ENCODE data around the gene HOXD9. TPM values are rescaled to one million over a fixed set of nuclear protein-coding genes. Genes with fewer than 3 reads are reported as not detected.
A peak's percentile ranks its signal among the peaks of the same experiment; 100 is the strongest.

HOXD9 gene
- polyA plus RNA-seq, 1 donor from 2014 or later = not detected

DNA sequence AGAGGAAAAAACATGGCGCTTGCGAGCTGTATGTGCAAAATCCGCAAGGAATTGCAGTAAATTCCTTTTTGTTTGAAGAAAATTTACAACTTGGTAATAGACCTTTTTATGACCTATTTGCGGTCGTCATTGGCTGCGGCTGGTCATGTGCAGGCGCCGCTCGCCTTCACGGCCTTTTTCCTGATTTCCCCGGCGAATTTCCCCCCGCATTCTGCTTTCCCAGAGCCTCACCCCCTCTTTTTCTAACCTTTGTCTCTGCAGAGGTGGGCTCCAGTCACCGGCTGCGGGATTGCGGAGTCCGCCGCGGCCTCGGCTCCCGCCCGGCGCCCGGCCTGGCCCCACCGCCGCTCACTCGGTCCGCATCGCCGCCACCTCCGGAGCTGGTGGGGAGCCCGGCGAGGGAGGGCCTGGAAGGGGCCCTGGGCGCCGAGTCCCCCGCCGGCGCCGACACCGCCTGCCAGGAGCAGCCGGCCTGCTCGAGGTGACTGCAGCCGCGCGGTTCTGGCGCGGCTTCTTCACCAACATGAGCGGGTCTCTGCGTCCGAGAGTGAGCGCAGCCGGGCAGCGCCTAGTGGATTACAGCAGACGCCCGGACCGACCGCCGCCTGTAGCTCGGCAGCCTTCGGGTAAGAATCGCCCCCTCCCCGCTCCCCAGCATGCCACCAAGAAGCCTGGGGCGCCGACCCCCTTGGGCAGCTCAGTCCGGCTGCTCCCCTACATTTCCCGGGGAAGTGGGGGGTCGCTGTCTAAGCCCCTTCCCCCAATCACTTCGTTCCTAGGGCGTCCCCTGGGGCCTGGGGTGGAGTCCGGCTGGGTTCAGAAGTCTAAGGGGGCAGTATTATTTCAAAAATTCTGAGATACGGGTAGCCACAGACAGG, 14.1 kb downstream of the HOXD9 start:
- Histone ChIP-seq H4K20me1 (ENCODE audit: insufficient read depth) (no peaks in the 10 kb centered on the region), H3K4me2 (ENCODE audit: low read length) (no peak overlapping the region), H3K27me3 (ENCODE audit: insufficient read depth, low read depth, low read length) (peaks cover 100% of the 10 kb centered on the region), H3K9ac (ENCODE audit: low read length) (peak overlapping the region; percentile 34), H3K9me2 (ENCODE audit: insufficient read depth, low read length) (no peaks in the 10 kb centered on the region), H3F3A (ENCODE audit: insufficient read depth, low read length, poor library complexity, severe bottlenecking) (no peaks in the 10 kb centered on the region), H3K27ac (ENCODE audit: low read length) (no peak overlapping the region), H3K79me2 (replicated peaks; ENCODE audit: insufficient read depth, low read length) (no peaks in the 10 kb centered on the region), H3K4me3 (ENCODE audit: low read length) (peak overlapping the region; percentile 60), H3K9me3 (ENCODE audit: low read length) (peaks cover 4% of the 10 kb centered on the region), H3K36me3 (ENCODE audit: insufficient read depth, low read length) (no peaks in the 10 kb centered on the region), H2AFZ (ENCODE audit: low read depth, low read length) (no peak overlapping the region)
- TF ChIP-seq TAF1 (IDR thresholded peaks at IDR 0.05; ENCODE audit: low read depth) (no peak), EZH2 (IDR thresholded peaks at IDR 0.05; ENCODE audit: borderline replicate concordance, insufficient read depth, low read length, poor library complexity, severe bottlenecking) (peak; percentile 63)

DNA sequence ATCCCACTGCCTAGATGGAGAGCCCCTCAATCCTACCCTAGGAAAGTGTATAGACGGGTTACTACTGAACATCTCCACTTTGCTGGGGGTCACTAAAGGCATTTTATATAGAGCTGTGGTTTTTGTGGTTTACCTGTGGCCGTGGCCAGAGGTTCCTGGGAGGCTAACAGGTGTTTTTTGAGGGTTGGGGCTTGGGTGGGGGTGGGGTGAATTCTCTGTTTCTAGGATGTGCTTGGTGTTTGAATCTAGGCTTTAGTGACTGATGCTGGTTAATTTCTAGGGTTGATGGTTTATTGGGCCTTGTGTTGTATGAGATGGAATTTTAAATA, 14.7 kb downstream of the HOXD9 start:
- Histone ChIP-seq H3K27ac (ENCODE audit: low read length) (no peak overlapping the region), H3K4me2 (ENCODE audit: low read length) (no peak overlapping the region)

More for the DNA sequence above, 14.7 kb downstream of the HOXD9 start:
- Histone ChIP-seq H3K27me3 (ENCODE audit: insufficient read depth, low read depth, low read length) (peaks cover 100% of the 10 kb centered on the region), H2AFZ (ENCODE audit: low read depth, low read length) (no peak overlapping the region), H3K9ac (ENCODE audit: low read length) (no peak overlapping the region), H3K9me3 (ENCODE audit: low read length) (peaks cover 4% of the 10 kb centered on the region), H4K20me1 (ENCODE audit: insufficient read depth) (no peaks in the 10 kb centered on the region), H3K9me2 (ENCODE audit: insufficient read depth, low read length) (no peaks in the 10 kb centered on the region), H3K36me3 (ENCODE audit: insufficient read depth, low read length) (no peaks in the 10 kb centered on the region), H3F3A (ENCODE audit: insufficient read depth, low read length, poor library complexity, severe bottlenecking) (no peaks in the 10 kb centered on the region), H3K4me3 (ENCODE audit: low read length) (peak overlapping the region; percentile 60), H3K79me2 (replicated peaks; ENCODE audit: insufficient read depth, low read length) (no peaks in the 10 kb centered on the region)
- TF ChIP-seq MXI1 (conservative IDR thresholded peaks at IDR 0.05; ENCODE audit: poor library complexity, severe bottlenecking) (no peak), RAD21 (conservative IDR thresholded peaks at IDR 0.05) (no peak), EP300 (conservative IDR thresholded peaks at IDR 0.05; ENCODE audit: poor library complexity, severe bottlenecking) (no peak), TAF1 (IDR thresholded peaks at IDR 0.05; ENCODE audit: low read depth) (no peak), EZH2 (IDR thresholded peaks at IDR 0.05; ENCODE audit: borderline replicate concordance, insufficient read depth, low read length, poor library complexity, severe bottlenecking) (no peak), POLR2AphosphoS5 (IDR thresholded peaks at IDR 0.05) (no peak), SMC3 (conservative IDR thresholded peaks at IDR 0.05; ENCODE audit: poor library complexity) (no peak)
- TF ChIP-seq, protein P1, sequence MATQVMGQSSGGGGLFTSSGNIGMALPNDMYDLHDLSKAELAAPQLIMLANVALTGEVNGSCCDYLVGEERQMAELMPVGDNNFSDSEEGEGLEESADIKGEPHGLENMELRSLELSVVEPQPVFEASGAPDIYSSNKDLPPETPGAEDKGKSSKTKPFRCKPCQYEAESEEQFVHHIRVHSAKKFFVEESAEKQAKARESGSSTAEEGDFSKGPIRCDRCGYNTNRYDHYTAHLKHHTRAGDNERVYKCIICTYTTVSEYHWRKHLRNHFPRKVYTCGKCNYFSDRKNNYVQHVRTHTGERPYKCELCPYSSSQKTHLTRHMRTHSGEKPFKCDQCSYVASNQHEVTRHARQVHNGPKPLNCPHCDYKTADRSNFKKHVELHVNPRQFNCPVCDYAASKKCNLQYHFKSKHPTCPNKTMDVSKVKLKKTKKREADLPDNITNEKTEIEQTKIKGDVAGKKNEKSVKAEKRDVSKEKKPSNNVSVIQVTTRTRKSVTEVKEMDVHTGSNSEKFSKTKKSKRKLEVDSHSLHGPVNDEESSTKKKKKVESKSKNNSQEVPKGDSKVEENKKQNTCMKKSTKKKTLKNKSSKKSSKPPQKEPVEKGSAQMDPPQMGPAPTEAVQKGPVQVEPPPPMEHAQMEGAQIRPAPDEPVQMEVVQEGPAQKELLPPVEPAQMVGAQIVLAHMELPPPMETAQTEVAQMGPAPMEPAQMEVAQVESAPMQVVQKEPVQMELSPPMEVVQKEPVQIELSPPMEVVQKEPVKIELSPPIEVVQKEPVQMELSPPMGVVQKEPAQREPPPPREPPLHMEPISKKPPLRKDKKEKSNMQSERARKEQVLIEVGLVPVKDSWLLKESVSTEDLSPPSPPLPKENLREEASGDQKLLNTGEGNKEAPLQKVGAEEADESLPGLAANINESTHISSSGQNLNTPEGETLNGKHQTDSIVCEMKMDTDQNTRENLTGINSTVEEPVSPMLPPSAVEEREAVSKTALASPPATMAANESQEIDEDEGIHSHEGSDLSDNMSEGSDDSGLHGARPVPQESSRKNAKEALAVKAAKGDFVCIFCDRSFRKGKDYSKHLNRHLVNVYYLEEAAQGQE (IDR thresholded peaks at IDR 0.05; ENCODE audit: borderline replicate concordance) = no peak
- TF ChIP-seq, protein P2, sequence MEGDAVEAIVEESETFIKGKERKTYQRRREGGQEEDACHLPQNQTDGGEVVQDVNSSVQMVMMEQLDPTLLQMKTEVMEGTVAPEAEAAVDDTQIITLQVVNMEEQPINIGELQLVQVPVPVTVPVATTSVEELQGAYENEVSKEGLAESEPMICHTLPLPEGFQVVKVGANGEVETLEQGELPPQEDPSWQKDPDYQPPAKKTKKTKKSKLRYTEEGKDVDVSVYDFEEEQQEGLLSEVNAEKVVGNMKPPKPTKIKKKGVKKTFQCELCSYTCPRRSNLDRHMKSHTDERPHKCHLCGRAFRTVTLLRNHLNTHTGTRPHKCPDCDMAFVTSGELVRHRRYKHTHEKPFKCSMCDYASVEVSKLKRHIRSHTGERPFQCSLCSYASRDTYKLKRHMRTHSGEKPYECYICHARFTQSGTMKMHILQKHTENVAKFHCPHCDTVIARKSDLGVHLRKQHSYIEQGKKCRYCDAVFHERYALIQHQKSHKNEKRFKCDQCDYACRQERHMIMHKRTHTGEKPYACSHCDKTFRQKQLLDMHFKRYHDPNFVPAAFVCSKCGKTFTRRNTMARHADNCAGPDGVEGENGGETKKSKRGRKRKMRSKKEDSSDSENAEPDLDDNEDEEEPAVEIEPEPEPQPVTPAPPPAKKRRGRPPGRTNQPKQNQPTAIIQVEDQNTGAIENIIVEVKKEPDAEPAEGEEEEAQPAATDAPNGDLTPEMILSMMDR (IDR thresholded peaks at IDR 0.05; ENCODE audit: poor library complexity, severe bottlenecking) = no peak

Measured in neural cell (in vitro differentiated cells).